Kidney glomerular epithelial cell (primary cell): Measurements from ENCODE around the gene TAF13.

Experiments
- DNase-seq: peaks from one replicate; lab custom pipeline; 2025; lab: John Stamatoyannopoulos, UW

The TAF13 gene, protein sequence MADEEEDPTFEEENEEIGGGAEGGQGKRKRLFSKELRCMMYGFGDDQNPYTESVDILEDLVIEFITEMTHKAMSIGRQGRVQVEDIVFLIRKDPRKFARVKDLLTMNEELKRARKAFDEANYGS

DNA sequence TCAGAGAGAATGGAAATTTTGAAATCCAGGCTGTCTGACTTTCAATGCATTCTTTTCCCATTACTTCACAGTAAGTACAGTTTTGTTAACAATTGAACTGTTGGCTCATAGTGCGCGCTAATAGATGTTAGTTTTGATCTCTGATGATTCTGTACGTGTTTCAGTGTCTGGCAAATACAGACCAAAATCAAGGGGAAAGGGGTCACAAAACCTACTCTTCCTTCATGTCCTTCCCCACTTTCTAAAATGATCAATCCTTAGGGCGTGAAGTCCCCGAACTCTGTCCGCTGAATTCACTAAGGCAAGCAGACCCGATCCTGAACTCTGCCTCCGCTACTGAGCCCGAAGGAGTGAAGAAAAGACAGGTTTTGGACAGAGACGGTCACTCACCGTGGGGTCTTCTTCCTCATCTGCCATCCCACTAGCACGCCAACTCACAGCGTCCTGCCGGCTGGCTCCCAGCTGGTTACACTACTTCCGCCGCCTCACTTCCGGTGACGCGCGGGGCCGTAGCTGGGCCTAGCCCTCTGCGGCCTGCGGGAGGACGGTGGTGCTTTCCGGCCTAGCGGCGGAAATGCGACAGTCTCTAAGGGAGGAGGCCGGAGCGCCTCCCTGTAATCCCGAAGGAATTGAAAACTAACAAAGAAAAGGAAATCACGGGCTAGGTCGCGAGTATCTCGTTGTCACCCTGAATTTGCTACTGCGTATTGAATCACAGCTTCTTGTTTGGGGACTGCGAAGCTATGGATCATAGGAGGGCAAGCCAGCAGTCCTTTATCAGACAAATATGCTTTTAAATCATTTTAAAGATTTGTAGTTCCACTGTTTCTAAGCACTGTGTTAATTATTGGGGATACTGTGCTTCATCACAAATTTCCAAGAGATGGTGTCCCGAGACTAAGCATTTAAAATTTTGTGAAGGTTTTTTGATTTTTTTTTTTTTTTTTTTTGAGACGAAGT, at the start of gene TAF13:
Gene TAF13, minus strand, starts transcription at position 473 of the 960 bp plus-strand sequence. Its CDS starts 56 bp downstream, at position 417.
- peak; percentile 92 for DNase-seq

DNA sequence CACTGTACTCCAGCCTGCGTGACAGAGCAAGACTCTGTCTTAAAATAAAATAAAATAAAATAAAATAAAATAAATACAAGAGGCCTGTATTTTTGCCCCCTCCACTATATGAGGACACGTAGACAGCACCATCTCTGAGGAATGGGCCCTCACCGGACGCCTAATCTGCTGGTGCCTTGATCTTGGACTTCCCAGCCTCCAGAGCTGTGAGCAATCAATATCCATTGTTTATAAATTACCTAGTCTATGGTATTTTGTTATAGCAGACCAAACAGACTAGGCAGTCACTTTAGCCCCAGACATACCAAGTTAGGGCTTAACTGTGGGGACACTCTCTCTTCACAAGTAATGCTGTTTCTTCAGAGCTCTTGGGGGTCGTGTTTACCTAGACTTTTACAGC, 44.6 kb upstream of the TAF13 start:
- DNase-seq, result no peak

DNA sequence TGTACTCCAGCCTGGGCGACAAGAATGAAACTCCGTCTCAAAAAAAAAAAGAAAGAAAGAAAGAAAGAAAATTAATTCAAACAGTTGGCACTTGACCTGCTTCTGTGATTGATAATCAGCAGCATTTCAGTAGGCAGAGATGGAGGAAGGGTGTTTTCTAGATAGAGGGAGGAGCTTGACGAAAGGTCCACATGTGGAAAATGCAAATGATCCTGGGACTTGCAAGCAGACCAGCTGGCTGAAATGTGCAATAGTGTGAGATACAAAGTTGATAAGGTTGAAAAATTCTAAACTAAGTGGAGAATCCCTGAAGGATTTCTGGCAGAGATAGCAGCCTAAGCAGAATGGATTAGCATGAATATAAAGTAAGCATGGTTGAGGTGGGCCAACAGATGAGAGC, 42.3 kb upstream of the TAF13 start:
- DNase-seq, result no peak

DNA sequence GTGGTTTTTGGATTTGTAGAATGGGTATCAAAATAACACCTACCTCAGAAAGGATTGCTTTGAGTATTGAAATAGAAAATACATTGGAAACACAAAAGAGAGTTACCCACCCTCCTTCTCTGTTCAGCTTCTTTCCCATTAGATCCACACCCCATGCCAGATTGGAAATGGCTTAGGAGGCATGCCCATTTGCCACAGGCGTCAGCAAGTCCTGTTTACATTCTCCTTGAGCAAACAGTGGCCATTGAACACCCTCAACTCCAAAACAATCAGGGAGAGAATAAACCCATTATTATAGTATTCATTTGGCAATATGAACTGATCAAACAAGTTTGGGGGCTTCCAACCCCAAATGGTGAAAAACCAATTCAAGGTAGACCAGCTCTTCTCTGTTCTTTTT, 40.5 kb upstream of the TAF13 start:
- DNase-seq, result no peak

DNA sequence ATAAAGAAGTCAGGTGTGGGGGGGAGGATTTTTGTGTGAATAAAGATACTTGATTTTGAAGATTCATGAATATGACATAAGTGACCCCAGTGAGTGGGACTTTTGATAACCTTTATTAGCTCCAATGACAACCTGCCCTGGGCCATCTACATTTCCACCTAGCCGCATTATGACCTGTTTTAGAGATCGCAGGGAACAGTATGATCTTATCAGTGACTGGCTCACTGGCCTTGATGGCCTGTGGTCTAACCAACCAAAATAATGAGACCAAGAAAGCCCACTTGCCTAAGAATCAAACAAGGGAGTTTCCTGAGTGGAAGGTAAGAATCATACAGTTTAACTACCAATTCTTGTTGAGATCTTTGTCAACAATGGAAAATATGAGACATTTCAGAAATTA, 39.9 kb upstream of the TAF13 start:
- no peak for DNase-seq

DNA sequence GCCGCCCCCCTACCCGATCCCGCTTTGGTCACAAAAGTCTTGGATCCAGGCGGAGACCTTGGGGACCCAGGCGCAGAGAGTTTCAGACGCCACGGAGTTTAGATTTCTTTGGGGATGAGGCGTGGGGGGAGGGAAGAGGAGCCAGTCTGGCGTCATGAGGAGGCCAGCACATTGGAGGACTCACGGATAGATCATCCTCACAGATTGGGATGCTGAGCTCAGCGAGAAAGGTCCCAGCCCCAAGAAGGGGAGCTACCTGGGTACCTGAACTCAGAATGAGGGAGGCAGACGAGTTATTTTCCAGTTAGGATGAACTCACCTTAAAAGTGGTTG, 38.5 kb upstream of the TAF13 start:
- DNase-seq, result no peak

DNA sequence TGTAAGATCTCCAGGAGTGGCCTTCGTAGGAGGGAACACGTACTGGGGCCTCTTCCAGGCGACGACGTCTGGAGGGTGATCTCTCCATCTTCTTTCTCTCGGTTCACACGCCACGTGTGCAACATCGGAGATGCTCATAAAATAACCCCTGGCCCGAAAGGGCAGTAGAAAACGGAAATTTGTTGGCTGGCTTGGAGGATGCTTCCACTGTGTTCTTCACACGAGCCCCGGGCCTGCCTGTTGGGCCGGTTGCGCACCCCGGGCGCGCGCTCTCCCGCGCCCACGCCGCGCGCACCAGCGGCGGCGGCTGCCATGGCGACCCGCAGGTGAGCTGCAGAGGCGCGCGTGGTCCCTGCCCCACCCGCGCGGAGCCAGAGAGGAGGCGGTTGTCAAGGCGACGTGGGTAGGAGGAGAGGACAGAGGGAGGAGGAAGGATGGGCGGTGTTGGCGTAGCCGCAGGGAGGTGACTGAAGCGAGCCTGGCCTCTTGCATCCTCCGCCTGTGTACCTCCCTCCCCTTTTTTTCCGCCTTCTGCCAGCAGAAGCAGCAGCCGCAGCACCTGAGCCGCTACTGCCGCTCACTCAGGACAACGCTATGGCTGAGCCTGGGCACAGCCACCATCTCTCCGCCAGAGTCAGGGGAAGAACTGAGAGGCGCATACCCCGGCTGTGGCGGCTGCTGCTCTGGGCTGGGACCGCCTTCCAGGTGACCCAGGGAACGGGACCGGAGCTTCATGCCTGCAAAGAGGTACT, 38.0 kb upstream of the TAF13 start, which contains the start of gene ELAPOR1:
Gene ELAPOR1, plus strand, starts transcription at position 526 of the 752 bp plus-strand sequence. Its CDS starts 69 bp downstream, at position 595.
- no peak for DNase-seq

DNA sequence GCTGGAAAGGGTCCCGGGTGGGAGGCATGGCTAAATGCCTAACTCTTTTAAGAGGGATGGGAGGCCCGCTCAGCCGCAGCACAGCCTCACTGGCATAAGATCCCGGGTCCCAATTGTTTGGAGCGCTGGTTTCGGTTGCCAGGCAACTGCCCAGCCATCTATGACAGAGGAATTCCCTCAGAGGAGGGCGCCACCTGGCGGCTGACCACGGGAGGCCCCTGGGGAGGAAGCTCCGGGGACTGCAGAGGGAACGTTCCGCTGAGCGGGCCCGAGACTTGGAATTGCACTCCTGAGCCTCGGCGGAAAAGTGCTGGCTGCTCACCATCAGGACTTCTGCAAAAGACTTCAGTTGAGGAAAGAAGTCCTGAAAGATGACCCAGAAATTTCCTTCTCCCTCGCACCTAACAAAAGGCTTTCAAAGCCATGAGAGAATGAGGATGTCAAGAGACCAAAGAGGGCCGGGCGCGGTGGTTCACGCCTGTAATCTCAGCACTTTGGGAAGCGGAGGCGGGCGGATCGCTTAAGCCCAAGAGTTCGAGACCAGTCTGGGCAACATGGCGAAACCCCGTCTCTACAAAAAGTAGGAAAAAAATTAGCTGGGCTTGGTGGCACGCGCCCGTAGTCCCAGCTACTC, 37.0 kb upstream of the TAF13 start:
- DNase-seq, result peak; percentile 88

DNA sequence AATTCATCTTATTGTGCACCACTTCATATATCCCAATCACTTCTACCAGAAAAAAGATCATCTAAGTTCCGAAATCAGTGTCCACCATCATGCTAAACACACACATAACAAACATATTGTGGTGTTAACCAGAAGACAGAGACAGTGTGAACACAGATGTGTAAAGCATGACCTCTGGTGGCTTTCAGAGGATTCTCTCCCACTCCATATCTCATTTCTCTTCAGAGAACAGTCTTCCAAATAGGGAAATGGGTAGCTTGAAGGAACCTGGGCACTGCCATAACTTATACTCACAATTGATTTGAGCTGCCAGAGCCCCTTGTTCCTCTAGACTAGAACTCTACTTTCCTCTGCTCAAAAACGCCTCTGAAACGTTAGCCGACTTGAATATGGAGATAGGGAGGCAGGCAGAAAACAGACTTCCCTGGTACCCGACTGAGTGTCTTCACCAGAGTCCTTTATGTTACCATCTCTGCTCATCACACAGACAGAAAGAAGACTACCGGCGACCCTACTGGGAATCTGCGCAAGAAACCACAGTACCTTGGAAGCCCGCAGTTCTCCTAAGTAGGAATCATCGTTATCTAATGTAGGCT, 36.4 kb upstream of the TAF13 start:
- DNase-seq, result peak; percentile 31

DNA sequence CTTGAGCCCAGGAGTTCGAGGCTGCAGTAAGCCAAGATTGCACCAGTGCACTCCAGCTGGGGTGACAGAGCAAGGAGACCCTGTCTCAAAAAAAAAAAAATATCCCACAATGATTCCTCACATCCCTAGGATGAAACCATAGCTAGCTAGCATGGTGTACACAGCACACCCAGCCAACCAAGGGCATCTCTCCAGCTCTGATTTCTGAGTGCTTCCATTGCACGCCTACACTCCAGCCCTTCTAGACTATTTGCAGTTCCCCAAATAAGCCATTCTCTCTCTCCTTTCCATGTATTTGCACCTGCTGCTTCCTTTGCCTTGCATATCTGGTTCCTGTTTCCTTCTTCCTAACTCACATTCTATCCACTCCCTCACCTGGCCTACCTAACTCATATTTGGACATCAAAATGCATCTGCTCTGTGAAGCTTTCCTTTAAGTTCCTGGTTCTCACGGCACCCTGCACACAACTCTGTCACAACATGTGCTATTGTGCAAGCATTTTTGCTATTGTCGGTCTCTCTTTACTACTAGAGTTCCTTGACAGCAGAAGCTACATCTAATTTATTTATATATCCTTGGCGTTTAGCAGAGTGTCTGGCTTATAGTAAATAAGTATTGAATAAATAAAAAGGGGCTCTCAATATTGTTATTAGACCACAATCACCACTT, 35.7 kb upstream of the TAF13 start:
- no peak for DNase-seq

DNA sequence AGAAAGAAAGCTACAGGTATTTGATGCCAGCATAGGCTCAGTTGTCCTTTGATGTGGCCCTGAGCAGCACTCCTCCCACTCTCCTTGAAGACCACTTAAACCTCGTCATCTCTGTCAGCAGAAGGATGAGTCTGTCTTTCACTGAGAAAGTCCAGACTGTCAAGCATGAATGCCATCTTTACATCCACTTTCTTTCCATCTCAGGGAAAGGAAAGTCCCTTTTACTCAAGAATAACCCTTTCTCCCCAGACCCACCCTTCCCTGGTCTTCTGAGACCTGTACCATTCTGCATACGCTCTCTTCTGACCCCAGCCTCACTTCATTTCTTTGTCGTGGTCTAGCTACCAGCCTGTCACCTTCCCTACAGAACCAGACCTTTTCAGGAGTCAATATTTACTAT, 34.1 kb upstream of the TAF13 start:
- no peak for DNase-seq

DNA sequence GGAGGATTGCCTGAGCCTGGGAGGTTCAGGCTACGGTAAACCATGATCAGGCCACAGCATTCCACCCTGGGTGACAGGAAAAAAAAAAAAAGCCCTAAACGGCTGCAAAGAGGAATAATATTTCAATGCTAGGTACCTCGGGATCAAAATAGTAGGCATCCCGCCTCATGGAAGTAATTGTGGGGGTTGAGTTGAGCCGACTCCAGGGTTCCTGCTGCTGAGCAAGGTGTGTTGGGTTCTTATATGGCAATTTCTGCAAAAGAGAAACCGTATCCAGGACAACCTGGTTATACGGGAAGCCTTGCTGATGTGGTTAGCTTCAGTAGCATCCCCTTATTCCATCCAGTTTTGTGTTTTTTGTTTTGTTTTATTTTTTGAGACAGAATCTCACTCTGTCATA, 32.0 kb upstream of the TAF13 start:
- no peak for DNase-seq

DNA sequence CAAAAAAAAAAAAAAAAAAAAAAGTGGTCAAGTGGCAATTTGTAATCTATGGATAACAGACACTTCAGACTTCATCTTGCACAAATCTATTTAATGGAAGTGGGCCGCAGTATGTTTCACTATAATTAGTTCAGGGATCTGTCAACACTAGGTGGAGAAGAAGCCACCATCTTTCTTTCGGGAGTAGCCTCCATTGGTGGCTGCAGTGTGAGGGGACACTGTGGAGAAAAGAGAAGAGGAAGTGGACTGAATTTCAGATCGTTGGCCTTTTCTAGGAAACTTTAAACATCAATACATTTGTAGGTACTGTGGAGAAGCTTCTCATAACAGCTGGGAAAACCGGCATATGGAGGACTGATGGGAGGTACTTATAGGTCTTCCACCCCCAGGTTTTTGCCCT, 30.1 kb upstream of the TAF13 start:
- DNase-seq, result no peak

DNA sequence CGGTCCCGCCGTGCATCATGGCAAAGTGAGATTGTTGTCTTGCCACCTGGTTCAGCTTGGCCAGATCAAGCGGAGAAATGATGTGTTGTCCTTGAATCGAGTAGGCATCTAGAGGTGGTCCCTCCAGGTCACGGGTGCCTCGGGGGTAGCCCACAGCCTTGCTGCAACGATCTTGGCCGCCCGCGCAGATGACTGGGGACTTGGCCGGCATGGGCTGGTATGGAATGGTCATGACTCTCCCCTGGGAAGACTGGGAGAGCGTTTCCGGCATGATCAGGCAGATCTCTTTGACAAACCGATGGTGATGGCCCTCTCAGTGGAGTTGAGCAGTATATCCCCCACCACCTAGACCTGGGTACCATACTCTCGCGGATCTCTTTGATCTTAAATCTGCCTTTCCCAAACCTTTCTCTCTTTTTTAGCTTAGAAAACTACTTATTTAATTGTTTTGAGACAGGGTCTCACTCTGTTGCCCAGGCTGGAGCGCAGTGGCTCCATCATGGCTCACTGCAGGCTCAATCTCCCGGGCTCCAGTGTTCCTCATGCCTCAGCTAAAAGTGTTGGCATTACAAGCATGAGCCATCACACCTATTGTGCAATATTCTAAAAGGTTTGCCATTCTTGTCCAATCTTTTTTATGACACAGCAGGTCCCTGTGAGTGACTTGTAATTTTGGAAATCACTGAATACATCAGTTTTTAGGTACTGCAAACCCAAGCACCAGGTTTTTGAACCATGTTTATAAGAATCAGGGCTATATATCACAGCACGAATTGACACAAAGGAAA, 28.8 kb upstream of the TAF13 start:
- no peak for DNase-seq

DNA sequence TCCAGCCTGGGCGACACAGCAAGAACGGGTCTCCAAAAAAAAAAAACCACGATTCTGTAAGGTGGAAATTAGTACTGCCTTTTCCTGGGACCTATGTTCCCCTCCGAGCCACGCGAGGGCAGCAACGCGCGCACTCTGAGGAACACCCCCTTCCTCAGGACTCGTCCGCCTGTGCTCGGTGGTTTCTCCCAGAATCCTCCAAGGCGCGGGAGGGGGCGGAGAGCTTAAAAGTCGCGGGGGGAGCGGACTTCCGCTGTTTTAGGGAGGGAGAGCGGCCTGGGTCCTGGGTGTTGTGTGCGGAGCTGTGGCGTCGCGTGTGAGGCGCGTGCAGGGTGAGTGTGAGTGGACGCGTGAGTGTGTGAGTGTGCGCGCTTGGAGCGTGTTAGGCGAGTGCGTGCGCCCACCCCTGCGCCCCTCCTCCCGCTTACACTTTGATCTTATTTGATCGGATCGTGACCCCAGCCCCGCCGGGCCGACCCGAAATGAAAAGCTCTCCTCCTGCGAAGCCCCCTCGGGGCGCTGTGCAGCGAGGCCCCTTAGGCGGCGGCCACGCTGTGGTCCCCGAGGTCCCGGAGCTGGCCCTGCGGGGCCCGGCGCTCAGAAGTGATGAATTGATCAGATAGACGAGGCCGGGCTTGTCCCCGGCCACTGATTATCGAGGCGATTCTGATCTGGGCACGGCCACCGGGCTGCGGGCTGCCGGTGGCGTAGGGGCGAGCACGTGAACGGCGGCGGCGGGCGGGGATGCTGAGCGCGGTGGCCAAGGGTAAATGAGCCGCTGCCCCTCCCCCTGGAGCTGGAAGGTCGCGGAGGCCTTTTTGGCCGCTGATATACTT, 24.4 kb upstream of the TAF13 start:
- peak; percentile 95 for DNase-seq

DNA sequence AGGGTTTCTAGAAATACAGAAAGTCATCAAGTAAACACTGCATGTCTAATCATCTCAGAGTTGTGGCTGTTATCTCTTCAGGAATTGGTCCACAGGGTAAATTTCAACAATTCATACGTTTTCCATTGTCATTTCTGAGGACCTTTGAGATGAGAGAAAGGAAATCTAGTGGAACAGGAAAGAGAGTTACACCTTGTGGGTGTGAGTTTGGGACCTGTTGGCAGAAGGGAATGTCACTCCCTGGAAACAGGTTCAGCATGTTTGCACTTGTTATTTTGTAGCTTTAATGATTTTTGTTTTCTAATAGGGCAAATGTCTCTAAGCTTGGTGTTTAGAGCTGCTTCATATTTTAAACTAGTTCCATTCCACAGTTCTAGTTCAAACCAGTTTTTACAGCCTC, 20.3 kb upstream of the TAF13 start:
- no peak for DNase-seq

DNA sequence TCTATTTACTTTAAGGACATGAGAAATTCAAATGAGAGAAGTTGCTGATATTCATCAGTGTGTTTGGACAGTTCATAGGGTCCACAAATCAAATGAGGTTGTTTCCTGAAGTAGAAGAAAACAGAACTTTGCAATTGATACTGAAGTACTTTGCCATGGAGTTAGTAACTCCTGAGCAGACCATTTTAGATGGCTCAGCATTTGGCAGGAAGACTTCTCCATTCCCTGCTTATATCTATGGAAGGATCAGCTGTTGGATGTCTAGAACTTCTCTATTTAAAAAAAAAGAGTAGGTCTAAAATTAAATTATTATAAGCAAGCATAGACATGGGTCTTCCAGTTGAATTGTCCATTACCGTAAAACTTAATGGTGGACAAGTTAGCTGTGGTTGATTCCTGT, 19.8 kb upstream of the TAF13 start:
- no peak for DNase-seq

DNA sequence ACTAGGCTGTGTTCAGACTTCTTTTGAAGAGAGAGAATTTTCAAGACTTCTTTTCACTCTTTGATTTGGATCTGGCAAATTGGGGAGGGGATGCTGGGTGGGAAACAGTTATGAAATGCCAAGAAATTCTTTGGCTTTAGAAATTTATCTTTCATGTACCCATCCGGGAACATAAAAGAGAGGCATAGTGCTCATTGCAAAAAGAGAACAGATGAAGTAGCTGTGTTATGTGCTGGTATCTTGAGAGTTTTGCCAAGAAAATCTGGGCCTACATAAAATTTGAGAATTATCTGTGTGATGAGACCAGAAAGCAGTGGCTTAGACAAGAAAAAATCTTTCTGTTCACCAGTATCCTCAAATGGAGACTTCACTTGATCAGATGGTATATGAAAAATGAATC, 19.1 kb upstream of the TAF13 start:
- no peak for DNase-seq

DNA sequence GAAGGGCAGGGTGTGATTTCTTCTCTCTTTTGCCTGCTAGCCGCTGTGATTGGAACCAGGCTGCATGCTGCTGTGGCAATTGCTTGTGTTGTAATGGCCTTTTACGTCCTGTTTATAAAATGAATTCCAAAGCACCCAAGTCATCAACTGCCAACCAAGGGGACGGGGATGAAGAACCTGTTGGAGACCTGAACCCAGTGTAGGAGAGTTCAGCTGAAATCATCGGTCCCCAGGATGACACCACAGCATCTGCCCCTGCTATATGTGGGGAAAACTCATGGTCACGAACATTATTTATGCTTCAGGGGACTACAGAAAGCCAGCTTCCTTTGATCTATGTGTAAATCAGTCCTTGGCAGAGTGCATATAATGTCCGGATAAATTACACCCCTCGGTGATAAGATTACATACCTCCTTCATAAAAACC, 18.6 kb upstream of the TAF13 start:
- no peak for DNase-seq

DNA sequence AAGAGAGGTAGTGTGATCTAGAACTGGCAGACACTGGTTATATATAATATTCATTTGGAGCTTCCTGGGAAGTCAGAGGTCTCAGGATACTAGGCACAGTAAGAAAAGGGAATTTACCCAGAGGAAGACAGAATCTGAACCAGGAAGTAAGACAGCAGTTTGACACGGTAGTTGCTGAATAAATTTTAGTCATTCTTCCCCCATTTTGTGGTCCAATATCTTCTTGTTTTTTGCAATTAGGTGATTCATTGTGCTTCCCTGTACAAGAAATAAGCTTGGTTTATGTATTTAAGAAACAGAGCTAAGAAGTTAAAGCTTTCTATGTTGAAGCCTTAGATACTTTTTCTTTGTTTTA, 16.0 kb upstream of the TAF13 start:
- peak; percentile 11 for DNase-seq
